Activated T-cell treated with anti-CD3 and anti-CD28 coated beads, Interleukin-2, amount 50 U/mL, for 4 hours (primary cell): Measurements from ENCODE around the gene CLPTM1L. TPM values are rescaled to one million over a fixed set of nuclear protein-coding genes. Genes with fewer than 3 reads are reported as not detected.
A peak's percentile ranks its signal among the peaks of the same experiment; 100 is the strongest.

Experiments used
- ATAC-seq, 2 donors: fragments of 200-7000 bp; cut with Tn5 transposase; one replicate each; pipeline ENCODE4 v1.10.0; 2021
- DNase-seq: peaks from one replicate; pipeline ENCODE4 v3.0.0-alpha.2; 2020
- H3K27me3 Mint-ChIP-seq: one replicate; pipeline ENCODE4 v1.8.0; 2021; ENCODE audit warnings: low read depth, mixed read lengths
- H3K36me3 Mint-ChIP-seq: one replicate; pipeline ENCODE4 v1.8.0; 2022; ENCODE audit warnings: mixed read lengths; ENCODE audit not compliant: insufficient read depth
- H3K4me1 Mint-ChIP-seq: one replicate; pipeline ENCODE4 v1.8.0; 2021; ENCODE audit warnings: low read depth, mixed read lengths
- H3K4me3 Mint-ChIP-seq: one replicate; pipeline ENCODE4 v1.8.0; 2021; ENCODE audit warnings: mild to moderate bottlenecking, moderate library complexity, mixed read lengths
- H3K9me3 Mint-ChIP-seq: one replicate; pipeline ENCODE4 v1.8.0; 2021; ENCODE audit warnings: mixed read lengths
- total RNA-seq, 3 donors: library from RNA; stranded (reverse); gene quantifications; one replicate each; pipeline ENCODE4 v1.2.1, GENCODE V29; 2021

Gene CLPTM1L
- total RNA-seq, 3 donors from 2014 or later: 143 to 150 (median 145) TPM

DNA sequence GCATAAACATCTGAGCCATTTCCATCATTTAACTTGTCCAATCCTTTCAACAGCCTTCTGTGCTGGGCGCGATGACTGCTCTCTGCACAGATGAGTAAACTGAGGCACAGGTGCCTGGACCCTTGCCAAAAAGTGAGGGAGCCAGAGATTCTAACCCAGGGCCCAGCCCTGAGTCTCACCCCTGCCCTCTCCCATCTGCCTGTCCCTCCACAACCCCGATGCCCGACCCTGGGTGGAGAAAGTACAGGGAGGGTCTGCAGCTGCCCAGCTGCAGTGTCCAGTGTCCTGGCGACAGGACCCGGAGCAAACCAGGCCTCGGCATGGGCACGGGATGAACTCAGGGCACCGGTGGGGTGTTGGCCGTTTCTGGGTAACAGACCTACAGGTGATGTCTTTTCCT is 39.6 kb upstream of the CLPTM1L start:
- no peaks in the 10 kb centered on the region for H3K27me3 Mint-ChIP-seq
- H3K36me3 Mint-ChIP-seq: no peaks in the 10 kb centered on the region
- peaks cover 24% of the 10 kb centered on the region for H3K4me1 Mint-ChIP-seq
- no peak for ATAC-seq
- no peak for DNase-seq
- H3K9me3 Mint-ChIP-seq: no peaks in the 10 kb centered on the region
- no peak overlapping the region for H3K4me3 Mint-ChIP-seq

DNA sequence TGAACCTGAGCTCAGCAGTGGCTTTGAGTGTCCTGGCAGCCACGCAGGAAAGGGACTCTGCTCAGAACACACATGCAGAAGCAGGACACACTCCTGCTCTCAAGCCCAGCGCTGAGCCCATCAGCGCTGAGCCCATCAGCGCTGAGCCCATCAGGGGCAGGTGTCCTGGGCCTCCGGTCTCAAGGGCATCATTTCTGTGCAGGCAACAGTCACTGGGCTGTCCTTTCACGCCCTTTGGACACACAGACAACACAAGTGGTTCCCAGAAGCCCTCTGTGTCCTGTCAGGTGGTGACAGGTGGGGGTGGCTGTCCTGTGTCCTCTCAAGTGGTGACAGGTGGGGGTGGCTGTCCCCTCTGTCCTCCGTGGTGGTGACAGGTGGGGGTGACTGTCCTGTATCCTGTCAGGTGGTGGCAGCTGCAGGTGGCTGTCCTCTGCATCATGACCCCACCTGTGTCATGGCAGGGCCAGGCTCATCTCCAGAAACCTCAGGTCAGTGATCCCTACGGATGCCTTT is 39.0 kb upstream of the CLPTM1L start:
- DNase-seq (no peak), ATAC-seq (no peak)
- Mint-ChIP-seq H3K36me3 (no peaks in the 10 kb centered on the region), H3K4me3 (no peak overlapping the region), H3K4me1 (peaks cover 24% of the 10 kb centered on the region), H3K9me3 (no peaks in the 10 kb centered on the region), H3K27me3 (no peaks in the 10 kb centered on the region)

DNA sequence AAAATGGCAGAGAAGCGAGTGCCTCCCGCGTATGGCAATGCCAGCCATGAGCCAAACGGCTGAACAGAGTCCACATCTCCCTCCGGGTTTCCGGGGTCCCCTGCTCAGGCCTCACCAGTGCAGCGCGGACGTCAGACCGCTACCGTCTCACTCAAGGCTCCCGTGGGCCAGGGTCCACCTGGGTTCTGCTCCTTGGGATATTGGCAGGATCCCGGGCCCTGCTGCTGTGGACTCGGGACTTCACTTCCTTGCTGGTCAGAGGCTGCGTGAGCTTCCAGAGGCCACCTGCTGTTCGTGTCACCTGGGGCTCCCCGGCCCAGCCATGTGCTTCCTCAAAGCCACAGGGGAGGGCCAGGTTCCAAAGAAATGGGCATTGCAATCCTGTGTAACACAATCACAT is 38.4 kb upstream of the CLPTM1L start:
- no peaks in the 10 kb centered on the region for H3K36me3 Mint-ChIP-seq
- no peak overlapping the region for H3K4me3 Mint-ChIP-seq
- no peak for ATAC-seq
- no peak for DNase-seq
- no peaks in the 10 kb centered on the region for H3K9me3 Mint-ChIP-seq
- no peaks in the 10 kb centered on the region for H3K27me3 Mint-ChIP-seq
- H3K4me1 Mint-ChIP-seq: peaks cover 24% of the 10 kb centered on the region

DNA sequence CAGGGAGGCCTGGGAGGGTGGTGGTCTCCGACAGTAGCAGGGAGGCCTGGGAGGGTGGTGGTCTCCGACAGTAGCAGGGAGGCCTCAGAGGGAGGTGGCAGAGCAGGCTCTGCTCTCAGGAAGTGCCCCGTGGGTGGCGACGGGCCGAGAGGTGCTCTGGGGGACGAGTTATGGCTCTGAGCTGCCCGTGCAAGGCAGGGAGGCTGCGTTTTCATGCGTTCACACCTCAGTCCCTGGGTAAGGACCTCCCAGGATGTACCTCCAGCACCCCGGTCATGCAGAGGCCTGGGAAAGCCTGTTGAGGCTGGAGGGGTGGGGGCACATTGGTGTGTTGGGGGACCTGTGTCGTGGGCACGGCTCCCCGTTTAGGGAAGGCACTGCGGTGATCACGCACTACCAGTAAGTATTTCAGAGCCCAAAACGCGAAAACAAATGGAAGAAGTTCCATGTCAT is 37.4 kb upstream of the CLPTM1L start:
- Mint-ChIP-seq H3K4me3 (no peak overlapping the region), H3K4me1 (peaks cover 21% of the 10 kb centered on the region), H3K9me3 (no peaks in the 10 kb centered on the region), H3K36me3 (no peaks in the 10 kb centered on the region), H3K27me3 (no peaks in the 10 kb centered on the region)
- ATAC-seq (no peak), DNase-seq (no peak)

DNA sequence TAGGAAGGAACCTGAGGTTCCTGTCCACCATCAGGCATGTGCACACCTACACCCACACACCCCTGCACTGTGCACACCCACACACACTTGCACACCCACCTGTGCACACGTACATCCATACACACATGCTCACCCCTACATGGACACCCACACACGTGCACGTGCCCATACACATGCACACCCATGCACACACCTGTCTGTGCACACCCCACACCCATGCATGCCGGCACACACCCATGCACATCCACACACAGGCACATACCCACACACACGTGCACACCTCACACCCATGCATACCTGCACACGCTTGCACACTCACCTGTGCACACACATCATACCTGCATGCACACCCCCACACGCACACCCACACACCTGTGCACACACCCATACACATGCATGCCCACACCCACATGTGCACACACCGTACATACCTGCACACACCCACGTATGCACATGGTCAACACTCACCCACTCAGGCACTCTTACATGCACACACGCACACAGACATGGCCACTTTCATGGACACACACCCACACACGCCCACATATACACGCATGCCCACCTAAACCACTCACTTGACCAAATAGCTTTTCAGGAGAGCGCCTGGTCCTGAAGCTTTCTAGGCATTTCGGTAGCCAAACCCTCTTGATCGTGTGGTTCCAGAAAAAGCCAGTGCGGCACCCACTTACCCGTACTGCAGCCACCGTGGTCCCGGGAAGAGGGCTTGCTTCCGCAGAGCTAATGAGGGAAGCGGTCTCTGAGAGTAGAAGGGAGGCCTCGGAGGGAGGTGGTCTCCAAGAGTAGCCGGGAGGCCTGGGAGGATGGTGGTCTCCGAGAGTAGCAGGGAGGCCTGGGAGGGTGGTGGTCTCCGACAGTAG is 36.7 kb upstream of the CLPTM1L start:
- DNase-seq (no peak), ATAC-seq (no peak)
- H3K36me3 Mint-ChIP-seq: no peaks in the 10 kb centered on the region
- no peaks in the 10 kb centered on the region for H3K9me3 Mint-ChIP-seq
- no peaks in the 10 kb centered on the region for H3K27me3 Mint-ChIP-seq
- H3K4me1 Mint-ChIP-seq: peaks cover 14% of the 10 kb centered on the region
- no peak overlapping the region for H3K4me3 Mint-ChIP-seq

DNA sequence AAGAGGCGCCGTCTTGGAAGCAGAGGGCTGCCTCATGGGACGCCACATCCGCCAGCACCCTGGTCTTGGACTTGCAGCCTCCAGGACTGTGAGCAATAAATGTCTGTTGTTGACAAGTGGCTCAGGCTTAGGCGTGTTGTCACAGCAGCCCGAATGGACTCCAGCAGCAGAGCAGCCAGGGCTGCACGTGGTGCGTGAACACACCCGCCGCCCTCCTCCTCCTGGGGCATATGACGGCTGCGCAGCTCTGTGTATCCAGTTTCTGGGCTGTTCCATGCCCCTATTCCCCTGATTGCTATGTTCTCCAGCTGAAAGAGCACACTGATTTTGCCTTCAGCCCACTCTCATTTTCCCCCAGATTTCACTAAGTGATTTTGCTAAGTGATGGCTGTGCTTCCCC is 36.0 kb upstream of the CLPTM1L start:
- no peaks in the 10 kb centered on the region for H3K27me3 Mint-ChIP-seq
- peaks cover 9% of the 10 kb centered on the region for H3K4me1 Mint-ChIP-seq
- no peak overlapping the region for H3K4me3 Mint-ChIP-seq
- DNase-seq: no peak
- H3K36me3 Mint-ChIP-seq: no peaks in the 10 kb centered on the region
- no peak for ATAC-seq
- H3K9me3 Mint-ChIP-seq: no peaks in the 10 kb centered on the region

DNA sequence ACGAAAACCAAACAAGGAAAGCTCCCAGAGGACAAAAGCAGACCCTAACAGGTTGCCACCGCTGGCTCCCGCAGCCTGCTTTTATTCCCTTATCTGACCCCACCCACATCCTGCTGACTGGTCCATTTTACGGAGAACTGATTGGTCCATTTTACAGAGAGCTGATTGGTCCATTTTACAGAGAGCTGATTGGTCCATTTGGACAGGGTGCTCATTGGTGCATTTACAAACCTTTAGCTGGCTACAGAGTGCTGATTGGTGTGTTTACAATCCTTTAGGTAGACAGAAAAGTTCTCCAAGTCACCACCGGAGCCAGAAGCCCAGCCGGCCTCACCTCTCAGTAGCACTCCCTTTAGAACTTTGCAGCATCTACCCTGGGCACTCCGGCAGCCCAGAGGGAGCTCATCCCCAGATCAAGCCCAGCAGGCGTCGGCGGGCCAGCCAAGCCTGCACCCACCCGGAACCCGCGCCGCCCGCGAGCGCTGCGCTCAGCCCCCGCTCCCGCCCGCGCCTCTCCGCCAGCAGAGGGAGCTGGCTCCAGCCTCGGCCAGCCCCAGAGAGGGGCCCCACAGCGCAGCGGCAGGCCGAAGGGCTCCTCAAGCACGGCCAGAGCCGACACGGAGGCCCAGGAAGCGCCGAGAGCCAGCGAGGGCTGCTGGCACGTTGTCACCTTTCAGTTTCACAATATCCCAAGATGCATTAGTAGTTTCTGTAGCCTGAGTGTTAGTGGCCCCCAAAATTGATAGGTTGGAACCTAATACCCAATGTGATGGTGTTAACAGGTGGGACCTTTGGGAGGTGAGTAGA is 35.3 kb upstream of the CLPTM1L start:
- H3K4me3 Mint-ChIP-seq: peak overlapping the region; percentile 67
- no peaks in the 10 kb centered on the region for H3K9me3 Mint-ChIP-seq
- DNase-seq (peak; percentile 53), ATAC-seq (peak; percentile 83 to 89)
- H3K4me1 Mint-ChIP-seq: peaks cover 4% of the 10 kb centered on the region
- peaks cover 2% of the 10 kb centered on the region for H3K27me3 Mint-ChIP-seq
- no peaks in the 10 kb centered on the region for H3K36me3 Mint-ChIP-seq

DNA sequence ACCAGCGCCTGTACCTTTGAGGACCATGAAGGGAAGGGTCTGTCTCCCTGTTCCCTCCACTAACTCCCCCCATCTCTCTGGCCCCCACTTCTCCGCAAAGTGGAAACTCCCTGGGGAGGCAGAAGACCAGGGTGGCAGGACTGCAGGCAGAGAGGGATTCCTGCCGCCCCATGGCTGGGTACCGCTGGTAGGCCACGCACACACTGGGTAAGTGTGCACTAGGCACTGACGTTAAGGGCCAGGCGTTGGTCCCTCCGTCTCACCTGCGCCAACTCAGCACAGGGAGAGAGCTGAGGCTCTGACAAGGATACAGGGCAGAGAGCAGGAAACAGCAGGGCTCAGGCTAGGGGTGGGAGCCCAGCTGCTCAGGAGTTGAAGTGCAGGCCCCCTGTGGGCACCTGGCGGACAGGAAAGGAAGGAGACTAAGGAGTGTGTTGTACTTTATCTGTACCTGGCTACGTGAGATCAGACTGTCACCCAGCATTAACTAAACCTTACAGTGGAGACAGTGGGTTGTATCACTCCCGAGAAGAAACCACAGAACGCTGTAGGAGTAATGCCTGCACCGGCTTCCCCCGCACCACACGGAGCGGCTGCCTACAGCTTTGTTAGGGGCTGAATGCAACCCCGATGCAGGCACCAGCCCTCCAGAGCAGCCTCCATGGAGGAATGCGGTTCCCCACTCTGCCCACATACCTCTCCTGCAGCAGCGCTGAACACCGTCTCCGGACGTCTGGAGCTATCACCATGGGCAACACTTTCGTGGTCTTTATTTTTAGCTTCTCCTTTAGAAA is 34.2 kb upstream of the CLPTM1L start:
- Mint-ChIP-seq H3K4me1 (peaks cover 6% of the 10 kb centered on the region), H3K4me3 (no peak overlapping the region), H3K9me3 (no peaks in the 10 kb centered on the region), H3K36me3 (no peaks in the 10 kb centered on the region), H3K27me3 (peaks cover 2% of the 10 kb centered on the region)
- ATAC-seq (no peak), DNase-seq (no peak)

DNA sequence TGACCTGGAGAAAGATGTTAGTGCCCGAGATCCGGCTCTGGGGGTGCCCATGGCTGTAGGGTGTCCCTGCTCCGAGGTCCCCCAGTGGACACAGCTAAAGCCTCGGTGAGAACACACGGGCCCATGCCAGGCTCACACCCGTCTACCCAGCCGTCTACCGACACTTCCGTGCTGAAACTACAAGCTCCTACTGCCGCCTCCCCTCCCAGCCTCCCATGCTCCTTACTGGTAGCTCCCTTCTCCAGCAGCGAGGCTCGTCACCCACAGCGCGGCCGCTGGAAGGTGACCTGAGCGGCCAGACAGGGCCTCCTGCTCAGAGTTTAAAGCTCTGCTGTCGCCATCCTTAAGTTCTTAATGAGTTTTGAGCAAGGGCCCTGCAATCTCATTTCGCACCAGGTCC is 33.2 kb upstream of the CLPTM1L start:
- ATAC-seq (no peak), DNase-seq (no peak)
- H3K4me3 Mint-ChIP-seq: no peak overlapping the region
- no peaks in the 10 kb centered on the region for H3K36me3 Mint-ChIP-seq
- H3K9me3 Mint-ChIP-seq: no peaks in the 10 kb centered on the region
- H3K4me1 Mint-ChIP-seq: peaks cover 6% of the 10 kb centered on the region
- peaks cover 2% of the 10 kb centered on the region for H3K27me3 Mint-ChIP-seq

DNA sequence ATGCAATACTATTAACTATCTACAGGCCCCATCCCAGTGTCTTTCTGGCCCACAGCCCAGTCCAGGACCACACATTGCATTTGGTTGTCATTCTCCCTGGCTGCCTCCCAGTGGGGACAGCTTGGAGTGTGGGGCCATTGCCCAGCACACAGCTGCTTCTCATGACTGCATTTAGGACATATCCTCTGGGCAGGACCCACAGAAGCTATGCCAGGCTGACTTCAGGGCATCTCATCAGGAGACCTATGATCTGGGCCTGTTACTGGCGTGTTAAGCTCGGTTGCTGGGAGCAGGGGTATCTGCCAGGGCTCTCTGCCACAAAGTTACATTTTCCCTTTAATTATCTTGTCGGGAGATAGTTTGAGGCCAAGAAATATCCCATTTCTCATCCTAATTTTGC is 32.1 kb upstream of the CLPTM1L start:
- Mint-ChIP-seq H3K4me1 (peaks cover 6% of the 10 kb centered on the region), H3K4me3 (no peak overlapping the region), H3K27me3 (peaks cover 2% of the 10 kb centered on the region), H3K36me3 (no peaks in the 10 kb centered on the region), H3K9me3 (no peaks in the 10 kb centered on the region)
- no peak for DNase-seq
- no peak for ATAC-seq

DNA sequence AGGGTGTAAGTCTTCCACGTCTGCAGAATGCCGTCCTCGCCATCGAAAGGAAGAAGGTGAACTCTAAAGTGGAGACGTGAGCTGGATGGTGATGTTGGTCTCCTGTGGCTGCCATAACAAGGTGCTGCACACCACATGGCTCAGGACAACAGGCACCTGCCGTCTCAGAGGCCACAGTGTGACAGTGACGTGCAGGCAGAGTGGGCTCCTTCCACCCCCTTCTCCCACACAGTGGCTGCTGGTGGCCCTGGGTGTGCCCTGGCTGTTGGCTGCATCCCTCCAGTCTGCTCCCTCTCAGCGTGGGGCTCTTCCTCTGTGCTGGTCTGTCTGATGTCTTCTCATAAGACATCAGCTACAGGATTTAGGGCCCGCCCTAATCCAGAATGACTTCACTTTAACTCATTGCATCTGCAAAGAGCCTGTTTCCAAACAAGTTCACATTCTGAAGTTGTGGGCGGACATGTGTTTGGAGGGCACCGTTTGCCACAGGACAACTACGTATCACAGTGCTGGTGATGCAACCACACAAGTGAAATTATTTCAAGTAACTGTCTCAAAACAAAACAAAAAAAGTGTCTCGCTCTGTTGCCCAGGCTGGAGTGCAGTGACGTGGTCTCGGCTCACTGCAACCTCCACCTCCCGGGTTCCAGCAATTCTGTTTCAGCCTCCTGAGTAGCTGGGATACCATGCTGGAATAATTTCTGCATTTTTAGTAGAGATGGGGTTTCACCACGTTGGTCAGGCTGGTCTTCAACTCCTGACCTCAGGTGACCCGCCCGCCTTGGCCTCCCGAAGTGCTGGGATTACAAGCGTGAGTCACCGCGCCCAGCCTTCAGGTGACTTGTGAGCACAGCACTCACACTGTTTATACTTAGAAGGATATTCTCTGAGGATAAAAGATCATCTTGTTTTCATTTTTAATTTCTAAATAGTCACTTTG is 31.2 kb upstream of the CLPTM1L start:
- Mint-ChIP-seq H3K4me3 (no peak overlapping the region), H3K27me3 (peaks cover 2% of the 10 kb centered on the region), H3K9me3 (no peaks in the 10 kb centered on the region), H3K36me3 (no peaks in the 10 kb centered on the region), H3K4me1 (peaks cover 6% of the 10 kb centered on the region)
- DNase-seq (no peak), ATAC-seq (no peak)

DNA sequence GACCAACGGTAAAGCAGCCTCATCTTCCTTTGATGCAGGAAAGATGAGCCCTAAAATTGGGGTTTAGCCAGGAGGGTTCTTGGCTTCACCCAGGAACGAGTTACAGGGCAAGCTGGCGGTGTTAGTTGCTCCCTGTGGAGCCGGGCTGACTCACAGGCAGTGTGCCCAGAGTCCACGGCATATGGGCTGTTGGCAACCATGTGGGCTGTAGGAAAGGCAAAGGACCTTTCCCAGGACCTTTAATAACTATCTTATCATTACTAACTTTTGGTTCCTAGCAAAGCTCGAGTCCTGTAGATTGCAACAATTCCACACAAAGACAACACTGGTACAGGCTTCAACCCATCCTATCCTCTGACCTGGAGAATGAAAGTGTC is 29.8 kb upstream of the CLPTM1L start:
- no peaks in the 10 kb centered on the region for H3K9me3 Mint-ChIP-seq
- no peak for ATAC-seq

DNA sequence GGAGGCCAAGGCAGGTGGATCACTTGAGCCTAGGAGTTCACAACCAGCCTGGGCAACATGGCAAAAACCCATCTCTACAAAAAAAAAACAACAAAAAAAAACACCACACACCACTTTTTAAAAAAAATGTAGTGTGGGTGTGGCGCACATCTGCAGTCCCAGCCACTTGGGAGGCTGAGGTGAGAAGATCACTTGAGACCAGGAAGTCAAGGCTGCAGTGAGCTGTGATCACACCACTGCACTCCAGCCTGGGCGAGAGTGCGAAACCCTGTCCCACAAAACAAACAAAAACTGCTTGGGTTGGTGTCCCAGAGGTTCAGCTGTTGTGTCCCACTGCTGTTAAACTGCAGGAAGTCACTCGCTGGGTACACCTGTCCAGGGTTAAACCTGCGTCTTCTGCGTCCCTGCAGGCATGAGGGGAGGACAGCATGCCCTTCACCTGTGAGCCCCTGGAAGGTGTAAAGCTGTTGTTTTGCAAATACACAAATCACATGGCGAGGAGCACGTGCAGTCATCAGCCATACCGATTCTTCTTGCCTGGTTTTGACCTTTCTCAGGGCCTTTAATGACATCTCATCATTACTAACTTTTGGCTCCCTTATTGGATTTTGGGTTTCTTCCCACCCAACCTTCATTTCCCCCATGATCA is 29.3 kb upstream of the CLPTM1L start:
- Mint-ChIP-seq H3K9me3 (no peaks in the 10 kb centered on the region), H3K4me3 (no peak overlapping the region), H3K4me1 (peaks cover 4% of the 10 kb centered on the region), H3K27me3 (peaks cover 2% of the 10 kb centered on the region), H3K36me3 (no peaks in the 10 kb centered on the region)
- DNase-seq (no peak), ATAC-seq (no peak)

More for the DNA sequence above, 29.8 kb upstream of the CLPTM1L start:
- no peaks in the 10 kb centered on the region for H3K36me3 Mint-ChIP-seq
- peaks cover 2% of the 10 kb centered on the region for H3K27me3 Mint-ChIP-seq
- H3K4me1 Mint-ChIP-seq: peaks cover 4% of the 10 kb centered on the region
- DNase-seq: no peak
- H3K4me3 Mint-ChIP-seq: no peak overlapping the region
